ENCODE data around the gene PCAT7.
"Not testable (repeated sequence)": the region's sequence is repeated elsewhere in the genome, so short reads cannot be mapped to it uniquely, and the experiment has no call there.

GRCh38 chr9:94506370-94506769 lies 48.5 kb upstream of the PCAT7 start:
- TF ChIP-seq, protein P1, sequence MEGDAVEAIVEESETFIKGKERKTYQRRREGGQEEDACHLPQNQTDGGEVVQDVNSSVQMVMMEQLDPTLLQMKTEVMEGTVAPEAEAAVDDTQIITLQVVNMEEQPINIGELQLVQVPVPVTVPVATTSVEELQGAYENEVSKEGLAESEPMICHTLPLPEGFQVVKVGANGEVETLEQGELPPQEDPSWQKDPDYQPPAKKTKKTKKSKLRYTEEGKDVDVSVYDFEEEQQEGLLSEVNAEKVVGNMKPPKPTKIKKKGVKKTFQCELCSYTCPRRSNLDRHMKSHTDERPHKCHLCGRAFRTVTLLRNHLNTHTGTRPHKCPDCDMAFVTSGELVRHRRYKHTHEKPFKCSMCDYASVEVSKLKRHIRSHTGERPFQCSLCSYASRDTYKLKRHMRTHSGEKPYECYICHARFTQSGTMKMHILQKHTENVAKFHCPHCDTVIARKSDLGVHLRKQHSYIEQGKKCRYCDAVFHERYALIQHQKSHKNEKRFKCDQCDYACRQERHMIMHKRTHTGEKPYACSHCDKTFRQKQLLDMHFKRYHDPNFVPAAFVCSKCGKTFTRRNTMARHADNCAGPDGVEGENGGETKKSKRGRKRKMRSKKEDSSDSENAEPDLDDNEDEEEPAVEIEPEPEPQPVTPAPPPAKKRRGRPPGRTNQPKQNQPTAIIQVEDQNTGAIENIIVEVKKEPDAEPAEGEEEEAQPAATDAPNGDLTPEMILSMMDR (IDR thresholded peaks at IDR 0.05; ENCODE audit: low read length) = not testable (repeated sequence)
- TF ChIP-seq EZH2phosphoT487 (IDR thresholded peaks at IDR 0.05; ENCODE audit: low read length); EZH2 (optimal IDR thresholded peaks at IDR 0.05; ENCODE audit: low read depth, low read length): not testable (repeated sequence)

Data from MM.1S (cell line).